ENCODE data around the gene MOGAT3. TPM values are rescaled to one million over a fixed set of nuclear protein-coding genes. Genes with fewer than 3 reads are reported as not detected.

Gene MOGAT3
- total RNA-seq, 1 experiment from 2014 or later = not detected

DNA sequence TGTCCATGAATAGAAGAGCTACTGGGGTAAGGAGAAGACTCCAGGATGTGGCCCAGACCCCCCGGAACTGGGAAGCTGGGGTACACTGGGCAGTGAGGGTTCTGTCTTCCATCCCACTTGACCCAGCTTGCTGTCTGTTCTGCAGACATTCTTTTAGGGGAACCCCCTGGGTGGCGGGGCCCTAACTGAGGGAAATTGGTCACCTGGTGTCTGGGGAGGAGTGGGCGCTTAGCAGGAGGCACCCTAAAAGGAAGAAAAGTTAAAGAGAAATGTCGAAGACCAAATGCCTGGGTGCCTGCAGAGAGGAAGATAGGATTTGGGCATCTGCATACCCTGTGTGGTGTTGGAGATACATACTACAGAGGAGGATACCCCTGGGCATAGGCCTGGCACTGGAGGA lies 45.5 kb downstream of the MOGAT3 start:
- no peak for DNase-seq (ENCODE audit: low read depth, low spot score)
- in situ Hi-C loops (cut with HindIII; ENCODE audit: low pct_unique_long_range_greater_than_20kb, low sequenced_read_pairs) = no loop called here

DNA sequence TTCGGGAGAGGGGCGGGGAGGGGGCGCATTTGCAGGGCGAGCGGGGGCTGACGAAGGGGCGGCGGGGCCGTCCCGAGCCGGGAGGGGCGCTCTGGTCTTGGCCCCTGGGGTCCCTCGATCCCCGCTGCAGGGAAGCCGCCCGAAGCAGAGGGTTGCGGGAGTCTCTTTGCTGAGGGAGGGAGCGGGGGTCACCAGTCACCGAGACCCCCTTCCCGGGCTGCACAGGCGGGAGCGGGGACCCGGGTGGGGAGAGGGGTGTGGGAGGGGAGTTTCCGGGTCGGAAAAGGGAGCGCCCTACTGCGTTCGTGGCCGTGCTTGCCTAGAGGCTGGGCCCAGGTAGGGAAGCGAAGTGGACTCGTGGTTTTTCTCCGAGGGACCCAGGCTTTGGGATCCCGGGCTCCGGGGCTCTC lies 46.1 kb downstream of the MOGAT3 start:
- in situ Hi-C loops (cut with HindIII; ENCODE audit: low pct_unique_long_range_greater_than_20kb, low sequenced_read_pairs) = no loop called here
- DNase-seq (ENCODE audit: low read depth, low spot score) = no peak

DNA sequence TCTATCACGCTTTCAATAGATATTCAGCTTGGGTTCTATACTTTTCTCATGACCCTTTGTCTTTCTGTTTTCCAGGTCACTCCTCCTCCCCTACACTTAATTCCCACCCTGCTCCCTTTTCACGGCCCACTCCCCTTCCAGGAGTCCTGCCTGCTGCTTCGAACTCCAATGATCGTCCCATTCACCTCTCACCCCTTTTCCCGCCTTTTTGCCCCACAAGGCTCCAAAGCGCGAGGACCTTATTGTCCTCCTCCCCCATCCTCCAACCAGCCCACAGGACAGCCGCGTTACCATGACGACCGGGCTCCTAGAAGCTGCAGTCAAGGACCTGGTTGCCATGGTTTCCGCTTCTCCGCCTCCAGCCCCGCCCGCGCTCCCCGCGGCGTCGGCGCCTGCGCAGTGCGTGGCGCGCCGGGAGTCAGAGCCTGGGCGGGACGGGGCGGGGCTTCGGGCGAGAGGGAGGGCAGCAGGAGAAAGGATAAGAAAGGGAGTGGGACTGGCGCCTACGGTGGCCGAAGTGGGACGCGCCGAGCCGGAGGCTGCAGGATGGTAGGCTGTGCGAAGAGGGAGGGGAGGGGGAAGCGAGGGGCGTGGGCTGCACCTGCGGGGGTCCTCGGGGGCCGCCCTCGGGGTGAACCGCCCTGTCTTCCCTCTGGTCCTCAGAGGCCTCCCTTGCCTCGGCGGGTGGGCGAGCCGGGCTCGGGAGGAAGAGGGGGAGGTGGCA lies 46.7 kb downstream of the MOGAT3 start, which contains the start of gene AP1S1:
AP1S1 (plus strand) TSS at position 508 of the 724 bp plus-strand sequence; CDS start at position 547, 39 bp downstream.
- peak; percentile 98 for DNase-seq (ENCODE audit: low read depth, low spot score)
- in situ Hi-C loops (cut with HindIII; ENCODE audit: low pct_unique_long_range_greater_than_20kb, low sequenced_read_pairs) = no loop called here

DNA sequence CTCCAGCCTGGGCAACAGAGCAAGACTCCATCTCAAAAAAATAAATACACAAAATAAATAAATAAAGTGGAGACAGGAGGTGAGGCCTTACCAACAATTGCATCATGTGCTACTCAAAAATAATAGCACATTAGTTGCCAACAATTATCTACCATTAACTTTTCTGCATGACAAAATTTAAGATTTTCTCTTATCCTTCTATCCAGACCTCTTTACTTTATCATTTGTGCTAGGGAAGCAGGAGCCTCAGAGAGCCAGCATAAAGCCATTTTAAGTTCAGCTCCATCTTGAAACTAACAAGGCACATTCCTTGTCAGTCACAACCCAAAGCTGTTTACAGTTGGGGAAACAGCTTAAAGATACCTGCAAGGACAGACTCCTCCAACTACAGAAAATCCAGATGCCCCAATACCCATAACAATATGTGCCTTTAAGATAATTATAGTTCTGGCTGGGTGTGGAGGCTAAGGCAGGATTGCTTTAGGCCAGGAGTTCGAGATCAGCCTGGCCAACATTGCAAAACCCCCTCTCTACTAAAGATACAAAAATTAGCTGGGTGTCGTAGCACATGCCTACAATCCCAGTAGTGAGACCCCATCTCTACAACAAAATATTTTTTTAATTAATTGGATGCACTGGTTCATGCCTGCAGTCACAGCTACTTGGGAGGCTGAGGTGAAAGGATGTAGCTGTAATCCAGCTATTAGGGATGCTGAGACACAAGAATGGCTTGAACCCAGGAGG lies 48.8 kb downstream of the MOGAT3 start:
- no peak for DNase-seq (ENCODE audit: low read depth, low spot score)
- in situ Hi-C loops (cut with HindIII; ENCODE audit: low pct_unique_long_range_greater_than_20kb, low sequenced_read_pairs) = no loop called here

Small RNA genes lying within 50 kb of the gene (small RNA-seq; reads per million reads assigned to genes)
- gene MIR4653 = 0 reads per million in 2 experiments

Other genes starting within 250 kb of the MOGAT3 start
- gene MUC12, start 231.5 kb downstream of the MOGAT3 start, total RNA-seq (2014; rRNA removed; shearing (Covaris generic)) = not detected in 2 replicates
- not detected in 2 replicates for gene MUC17, start 181.0 kb downstream of the MOGAT3 start, total RNA-seq (2014; rRNA removed; shearing (Covaris generic))
- gene TRIM56, start 115.6 kb downstream of the MOGAT3 start, total RNA-seq (2014; rRNA removed; shearing (Covaris generic)) = 6.9 and 7.5 TPM in 2 replicates
- 0.27 TPM in 1 of 2 replicates, not detected in the other for gene SERPINE1, start 73.9 kb downstream of the MOGAT3 start, total RNA-seq (2014; rRNA removed; shearing (Covaris generic))
- gene AP1S1, start 46.6 kb downstream of the MOGAT3 start, total RNA-seq (2014; rRNA removed; shearing (Covaris generic)) = 329 and 367 TPM in 2 replicates
- gene VGF, start 35.5 kb downstream of the MOGAT3 start, total RNA-seq (2014; rRNA removed; shearing (Covaris generic)) = 848 and 983 TPM in 2 replicates
- gene NAT16, start 20.7 kb downstream of the MOGAT3 start, total RNA-seq (2014; rRNA removed; shearing (Covaris generic)) = 1.5 and 3.9 TPM in 2 replicates
- gene PLOD3, start 16.5 kb upstream of the MOGAT3 start, total RNA-seq (2014; rRNA removed; shearing (Covaris generic)) = 275 and 325 TPM in 2 replicates
- gene ZNHIT1, start 17.1 kb upstream of the MOGAT3 start, total RNA-seq (2014; rRNA removed; shearing (Covaris generic)) = 211 and 241 TPM in 2 replicates
- 8.4 and 9.2 TPM in 2 replicates for gene CLDN15, start 36.8 kb upstream of the MOGAT3 start, total RNA-seq (2014; rRNA removed; shearing (Covaris generic))
- gene FIS1, start 44.0 kb upstream of the MOGAT3 start, total RNA-seq (2014; rRNA removed; shearing (Covaris generic)) = 252 and 310 TPM in 2 replicates
- gene IFT22, start 120.8 kb upstream of the MOGAT3 start, total RNA-seq (2014; rRNA removed; shearing (Covaris generic)) = 28.9 and 32.5 TPM in 2 replicates
- gene COL26A1, start 161.8 kb upstream of the MOGAT3 start, total RNA-seq (2014; rRNA removed; shearing (Covaris generic)) = 0.18 and 0.85 TPM in 2 replicates